Esophagus squamous epithelium (tissue), 4 donors: ENCODE measurements around the gene SERPINA4.

Source experiments
- CTCF ChIP-seq, 6 experiments: fragments of 450-650 bp in 4 of 6; fragments of 200-600 bp in 2 of 6; sonication (generic) in 2 of 6; IDR thresholded peaks; one replicate each; pipeline ENCODE4 v1.5.1; 2016 to 2019; ENCODE audit warnings: antibody characterized with exemption in 6 of 6, mild to moderate bottlenecking in 4 of 6, moderate library complexity in 4 of 6
- POLR2A ChIP-seq, 4 donors: fragments of 450-650 bp; IDR thresholded peaks; one replicate each; pipeline ENCODE4 v1.6.1; 2017; ENCODE audit warnings: antibody characterized with exemption in 4 of 4, mild to moderate bottlenecking in 4 of 4, moderate library complexity in 3 of 4

GRCh38 chr14:94575730-94576585, 14.7 kb downstream of the SERPINA4 start:
- TF ChIP-seq CTCF (IDR thresholded peaks at IDR 0.05): no peak
- TF ChIP-seq POLR2A (IDR thresholded peaks at IDR 0.05): no peak
